GM12878 (cell line): ENCODE measurements around the gene SLC9A7. TPM values are rescaled to one million over a fixed set of nuclear protein-coding genes. Genes with fewer than 3 reads are reported as not detected.
A peak's percentile ranks its signal among the peaks of the same experiment; 100 is the strongest.

Experiments
- ATAC-seq: fragments of 200-7000 bp; cut with Tn5 transposase; 3 replicates; pipeline ENCODE4 v1.9.1; 2020; ENCODE audit warnings: mild to moderate bottlenecking, moderate library complexity
- BruUV-seq: library from RNA; stranded (reverse); fragments of 400-500 nt; replicated peaks from 2 replicates; lab custom pipeline; 2021; lab: Mats Ljungman, UMichigan
- CTCF ChIA-PET: fragments of 300-600 bp; sonication (Branson Sonifier 250); formaldehyde crosslinking; extraction: SDS; loops from one replicate; lab custom pipeline; 2021; ENCODE audit warnings: inconsistent platforms; lab: Yijun Ruan, JAX
- POLR2A ChIA-PET: fragments of 350-600 bp; formaldehyde crosslinking; extraction: SDS; loops from one replicate; lab custom pipeline; 2021; ENCODE audit warnings: inconsistent platforms; lab: Charles Lee
- RAD21 ChIA-PET: fragments of 300-600 bp; sonication (Branson Sonifier 250); formaldehyde crosslinking; loops from one replicate; lab custom pipeline; 2023; ENCODE audit warnings: antibody characterized with exemption; ENCODE audit not compliant: unreplicated experiment; lab: Charles Lee
- SMC1A ChIA-PET: fragments of 300-600 bp; sonication (Branson Sonifier 250); formaldehyde crosslinking; loops from one replicate; lab custom pipeline; 2023; ENCODE audit not compliant: unreplicated experiment, uncharacterized antibody; lab: Charles Lee
- DNase-seq: peaks from one replicate; pipeline ENCODE4 v3.0.0-alpha.2; 2011; ENCODE audit warnings: low read depth, low spot score
- FAIRE-seq: peaks from 3 replicates; lab custom pipeline; 2011; peaks lifted over from hg19 to GRCh38; lab: Jason Lieb, UNC
- H2AFZ ChIP-seq: 2 replicates; pipeline ENCODE4 v1.6.0; 2011; ENCODE audit warnings: low read depth, low read length, control low read depth; ENCODE audit not compliant: control insufficient read depth
- H3K27ac ChIP-seq: 2 replicates; pipeline ENCODE4 v1.5.1; 2011; ENCODE audit warnings: control low read depth; ENCODE audit not compliant: control insufficient read depth, insufficient read depth
- H3K27me3 ChIP-seq, 2 experiments: replicated peaks in 1 of 2; 2 replicates each; pipeline versions ENCODE4 v1.6.0 to v1.6.1; 2011; ENCODE audit warnings: low read length in 1 of 2; ENCODE audit not compliant: control insufficient read depth in 2 of 2, insufficient read depth in 2 of 2
- H3K36me3 ChIP-seq, 2 experiments: 2 replicates each; pipeline ENCODE4 v1.5.1; 2011; ENCODE audit warnings: low read length in 1 of 2; ENCODE audit not compliant: control insufficient read depth in 2 of 2, insufficient read depth in 2 of 2
- H3K4me1 ChIP-seq: 2 replicates; pipeline ENCODE4 v1.6.1; 2011; ENCODE audit warnings: mild to moderate bottlenecking, low read length, moderate library complexity, mixed read lengths; ENCODE audit not compliant: control insufficient read depth, insufficient read depth
- H3K4me2 ChIP-seq: 2 replicates; pipeline ENCODE4 v1.6.0; 2011; ENCODE audit warnings: control low read depth; ENCODE audit not compliant: control insufficient read depth, insufficient read depth
- H3K4me3 ChIP-seq: fragments of 200-600 bp; sonication (generic); 2 replicates; pipeline ENCODE4 v1.5.1; 2016
- H3K79me2 ChIP-seq: 2 replicates; pipeline ENCODE4 v1.6.0; 2011; ENCODE audit warnings: low read length; ENCODE audit not compliant: control insufficient read depth, insufficient read depth
- H3K9ac ChIP-seq: 2 replicates; pipeline ENCODE4 v1.8.0; 2011; ENCODE audit warnings: low read length, control low read depth, mixed read lengths; ENCODE audit not compliant: control insufficient read depth, insufficient read depth
- H3K9me3 ChIP-seq: replicated peaks from 3 replicates; pipeline ENCODE4 v1.5.1; 2011; ENCODE audit warnings: mild to moderate bottlenecking, low read length; ENCODE audit not compliant: control insufficient read depth, insufficient read depth
- H4K20me1 ChIP-seq: 2 replicates; pipeline ENCODE4 v1.6.0; 2011; ENCODE audit not compliant: control insufficient read depth, insufficient read depth
- IRF4 ChIP-seq: IDR thresholded peaks from 2 replicates; pipeline ENCODE4 v1.6.1; 2011; ENCODE audit warnings: low read depth, low read length
- RELA ChIP-seq: fragments of 450-650 bp; IDR thresholded peaks from 2 replicates; pipeline ENCODE4 v1.8.0; 2014; ENCODE audit warnings: borderline replicate concordance; ENCODE audit not compliant: partially characterized antibody
- ZBTB40 ChIP-seq: fragments of 450-650 bp; IDR thresholded peaks from 2 replicates; pipeline ENCODE4 v1.6.1; 2016; ENCODE audit warnings: mild to moderate bottlenecking, moderate library complexity, borderline replicate concordance
- WGBS: methylation state at CpG from one replicate; pipeline ENCODE4 v1.1.6; 2016; ENCODE audit warnings: low lambda C conversion rate; ENCODE audit not compliant: insufficient replicate concordance, insufficient coverage; ENCODE audit errors: missing lambda C conversion rate; 5-methylcytosine and 5-hydroxymethylcytosine counted together
- in situ Hi-C: fragments of 300-500 bp; cut with MboI; formaldehyde crosslinking; loops from 9 replicates; pipeline ENCODE4 v1.14.3; 2018; ENCODE audit warnings: mixed read lengths
- intact Hi-C: fragments of 100-400 bp; cut with micrococcal nuclease; formaldehyde crosslinking; loops from one replicate; pipeline ENCODE4 v1.14.2; 2022; ENCODE audit not compliant: unreplicated experiment
- polyA plus RNA-seq, 11 experiments: library from polyadenylated mRNA; depleted of rRNA in 4 of 11; unstranded in 6 of 11; stranded (reverse) in 5 of 11; fragments of >200 nt; fragmentation: Nextera tagmentation in 4 of 11; fragmentation: Illumina TruSeq in 1 of 11; extraction: Ambion mirVana in 4 of 11; extraction: Trizol in 1 of 11; gene quantifications; 1 replicate in 1 of 11; 2 replicates in 10 of 11; pipeline versions ENCODE4 v1.2.1 to v1.2.3, GENCODE V29; 2011 to 2016; ENCODE audit warnings: inconsistent platforms in 2 of 11, missing spikeins in 2 of 11, low read depth in 1 of 11
- total RNA-seq, 4 experiments: library from RNA; depleted of rRNA in 3 of 4; stranded (reverse); fragments of >200 nt in 3 of 4; fragmentation: Illumina TruSeq in 1 of 4; extraction: Trizol in 1 of 4; gene quantifications; 2 replicates each; pipeline versions ENCODE4 v1.2.1 to v1.2.3, GENCODE V29; 2013 to 2021

Gene SLC9A7
- total and polyA plus RNA-seq, 10 of the 15 experiments (the other 5 are each of a cell fraction or from before 2014, with no cell fraction given): 5.0 to 62.8 (median 30.5) TPM

- no peaks in the 10 kb centered on the region; the same call in none of the 2 replicates for H3K79me2 ChIP-seq
- RAD21 ChIA-PET: interaction anchor here (0.6 to 1.5 kb wide), 5 partner anchors 12 to 190 kb away, joined by 3 to 4 read pairs (median 3); no protein-coding TSS in a partner anchor
- H4K20me1 ChIP-seq: no peaks in the 10 kb centered on the region
- intact Hi-C loops: no loop called here
- CTCF ChIA-PET: interaction anchor here (1.0 to 2.4 kb wide), 8 partner anchors 9 to 213 kb away, joined by 3 to 7 read pairs (median 4); no protein-coding TSS in a partner anchor
- ATAC-seq: no peak
- H3K9ac ChIP-seq: no peak overlapping the region
- SMC1A ChIA-PET: interaction anchor here (0.7 to 3.8 kb wide), 12 partner anchors 9 to 160 kb away, joined by 3 to 15 read pairs (median 4); partner anchors contain the start of gene SLC9A7
- peaks cover 7% of the 10 kb centered on the region for H3K4me1 ChIP-seq
- no peak for FAIRE-seq
- H3K9me3 ChIP-seq: no peaks in the 10 kb centered on the region
- in situ Hi-C loops: no loop called here
- H2AFZ ChIP-seq: no peak overlapping the region
- peak; percentile 87 for TF ChIP-seq ZBTB40
- TF ChIP-seq RELA: no peak
- no peak for TF ChIP-seq IRF4
- no peak for DNase-seq
- whole genome bisulfite sequencing: 9% methylated on average over 1 of the region's 1 CpG
- POLR2A ChIA-PET: interaction anchor here (0.8 to 1.4 kb wide), 2 partner anchors 9 to 22 kb away, joined by 3 read pairs; no protein-coding TSS in a partner anchor
- no peak overlapping the region for H3K4me2 ChIP-seq
- no peak overlapping the region for H3K4me3 ChIP-seq
- no peak overlapping the region for H3K27ac ChIP-seq
- no TSS peak for BruUV-seq
- H3K27me3 ChIP-seq: no peaks in the 10 kb centered on the region
- H3K36me3 ChIP-seq: no peaks in the 10 kb centered on the region
These were observed 159.8 kb downstream of the SLC9A7 start for GRCh38 chrX:46599051-46599560.
